Prostate gland (tissue), 2 donors: ENCODE results near the gene KRT6C.

Source experiments
- CTCF ChIP-seq, 4 experiments: fragments of 200-600 bp in 2 of 4; fragments of 450-650 bp in 2 of 4; sonication (generic) in 2 of 4; IDR thresholded peaks; 1 replicate in 3 of 4; 2 replicates in 1 of 4; pipeline ENCODE4 v1.5.1; 2016 to 2019; ENCODE audit warnings: antibody characterized with exemption in 4 of 4, mild to moderate bottlenecking in 2 of 4, moderate library complexity in 2 of 4
- POLR2A ChIP-seq: fragments of 450-650 bp; IDR thresholded peaks from one replicate; pipeline ENCODE4 v1.6.1; 2016; ENCODE audit warnings: antibody characterized with exemption, mild to moderate bottlenecking
- POLR2AphosphoS5 ChIP-seq: sonication (generic); formaldehyde crosslinking; IDR thresholded peaks from one replicate; pipeline ENCODE4 v1.6.1; 2017; ENCODE audit warnings: antibody characterized with exemption

GRCh38 chr12:52425466-52425865 lies 48.1 kb downstream of the KRT6C start:
- no peak for TF ChIP-seq CTCF (IDR thresholded peaks at IDR 0.05)
- no peak for TF ChIP-seq POLR2A
- no peak for TF ChIP-seq POLR2AphosphoS5
